ENCODE results near the gene NANOS2. TPM values are rescaled to one million over a fixed set of nuclear protein-coding genes. Genes with fewer than 3 reads are reported as not detected.

NANOS2 gene
- total and polyA plus RNA-seq, 2 of the 13 experiments (the other 11 are each of a cell fraction or from before 2014, with no cell fraction given) = not detected

GRCh38 chr19:45927565-45928261 lies 13.1 kb upstream of the NANOS2 start (continued):
- TF ChIP-seq PAF1 (CRISPR knock-in tag; IDR thresholded peaks at IDR 0.05) = no peak
- TF ChIP-seq SMARCC2 (IDR thresholded peaks at IDR 0.05) = no peak
- TF ChIP-seq, protein P1, sequence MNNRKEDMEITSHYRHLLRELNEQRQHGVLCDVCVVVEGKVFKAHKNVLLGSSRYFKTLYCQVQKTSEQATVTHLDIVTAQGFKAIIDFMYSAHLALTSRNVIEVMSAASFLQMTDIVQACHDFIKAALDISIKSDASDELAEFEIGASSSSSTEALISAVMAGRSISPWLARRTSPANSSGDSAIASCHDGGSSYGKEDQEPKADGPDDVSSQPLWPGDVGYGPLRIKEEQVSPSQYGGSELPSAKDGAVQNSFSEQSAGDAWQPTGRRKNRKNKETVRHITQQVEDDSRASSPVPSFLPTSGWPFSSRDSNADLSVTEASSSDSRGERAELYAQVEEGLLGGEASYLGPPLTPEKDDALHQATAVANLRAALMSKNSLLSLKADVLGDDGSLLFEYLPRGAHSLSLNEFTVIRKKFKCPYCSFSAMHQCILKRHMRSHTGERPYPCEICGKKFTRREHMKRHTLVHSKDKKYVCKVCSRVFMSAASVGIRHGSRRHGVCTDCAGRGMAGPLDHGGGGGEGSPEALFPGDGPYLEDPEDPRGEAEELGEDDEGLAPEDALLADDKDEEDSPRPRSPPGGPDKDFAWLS (CRISPR knock-in tag; IDR thresholded peaks at IDR 0.05; ENCODE audit: borderline replicate concordance) = no peak
- TF ChIP-seq PTBP1 (IDR thresholded peaks at IDR 0.05; ENCODE audit: low read depth, low read length, poor library complexity, severe bottlenecking) = no peak
- no peak for TF ChIP-seq ZNF296 (CRISPR knock-in tag; conservative IDR thresholded peaks at IDR 0.05)
- TF ChIP-seq HCFC1 (IDR thresholded peaks at IDR 0.05; ENCODE audit: low read depth, low read length) = peak; percentile 95
- peak; percentile 27; the same call in 1 of the 2 replicates for TF ChIP-seq RXRA (CRISPR knock-in tag; IDR thresholded peaks at IDR 0.05)
- no peak for TF ChIP-seq ARNT (IDR thresholded peaks at IDR 0.05)
- no peak for TF ChIP-seq PHB2 (IDR thresholded peaks at IDR 0.05; ENCODE audit: partially characterized antibody)
- no peak for TF ChIP-seq SRY (CRISPR knock-in tag; IDR thresholded peaks at IDR 0.05)
- TF ChIP-seq BRD4 (CRISPR knock-in tag; IDR thresholded peaks at IDR 0.05) = no peak
- no peak for TF ChIP-seq ZNF33A (CRISPR knock-in tag; IDR thresholded peaks at IDR 0.05; ENCODE audit: borderline replicate concordance)
- TF ChIP-seq ZNF460 (CRISPR knock-in tag; IDR thresholded peaks at IDR 0.05; ENCODE audit: borderline replicate concordance) = no peak
- TF ChIP-seq ZNF124 (CRISPR knock-in tag; IDR thresholded peaks at IDR 0.05) = 0 out of 2 replicates have a peak, but pooled peaks have one; percentile 36
- TF ChIP-seq ZNF883 (CRISPR knock-in tag; IDR thresholded peaks at IDR 0.05; ENCODE audit: not compliant biosample characterization) = peak; percentile 80
- peak; percentile 27; the same call in 1 of the 2 replicates for TF ChIP-seq SOX5 (CRISPR knock-in tag; IDR thresholded peaks at IDR 0.05; ENCODE audit: borderline replicate concordance)
- TF ChIP-seq ZBTB20 (CRISPR knock-in tag; IDR thresholded peaks at IDR 0.05; ENCODE audit: borderline replicate concordance, low read depth) = 0 out of 2 replicates have a peak, but pooled peaks have one; percentile 51
- no peak for TF ChIP-seq KLF6 (CRISPR knock-in tag; IDR thresholded peaks at IDR 0.05)
- peak; percentile 80 for TF ChIP-seq ETV5 (CRISPR knock-in tag; IDR thresholded peaks at IDR 0.05; ENCODE audit: borderline replicate concordance)
- TF ChIP-seq FLYWCH1 (CRISPR knock-in tag; IDR thresholded peaks at IDR 0.05) = no peak
- TF ChIP-seq FOXO1 (CRISPR knock-in tag; IDR thresholded peaks at IDR 0.05) = no peak
- 0 out of 2 replicates have a peak, but pooled peaks have one; percentile 50 for TF ChIP-seq REL (CRISPR knock-in tag; conservative IDR thresholded peaks at IDR 0.05)
- no peak for TF ChIP-seq ZBTB25 (CRISPR knock-in tag; IDR thresholded peaks at IDR 0.05)
- no peak for TF ChIP-seq ZSCAN20 (CRISPR knock-in tag; IDR thresholded peaks at IDR 0.05; ENCODE audit: borderline replicate concordance)
- no peak for TF ChIP-seq PRMT3 (CRISPR knock-in tag; IDR thresholded peaks at IDR 0.05; ENCODE audit: borderline replicate concordance, low read depth)
- TF ChIP-seq KMT2B (CRISPR knock-in tag; IDR thresholded peaks at IDR 0.05) = no peak
- no peak for TF ChIP-seq RBM22 (optimal IDR thresholded peaks at IDR 0.05; ENCODE audit: low read length)
- TF ChIP-seq NFE2L1 (CRISPR knock-in tag; IDR thresholded peaks at IDR 0.05; ENCODE audit: borderline replicate concordance) = no peak
- no peak for TF ChIP-seq ZNF670 (CRISPR knock-in tag; IDR thresholded peaks at IDR 0.05; ENCODE audit: borderline replicate concordance)

Measured in HepG2 (cell line).